ENCODE data around the gene EXOG. TPM values are rescaled to one million over a fixed set of nuclear protein-coding genes. Genes with fewer than 3 reads are reported as not detected.
"Not testable (repeated sequence)": the region's sequence is repeated elsewhere in the genome, so short reads cannot be mapped to it uniquely, and the experiment has no call there.

EXOG gene
- total and polyA plus RNA-seq, 2 experiments from 2014 or later: 5.0 to 7.0 TPM

DNA sequence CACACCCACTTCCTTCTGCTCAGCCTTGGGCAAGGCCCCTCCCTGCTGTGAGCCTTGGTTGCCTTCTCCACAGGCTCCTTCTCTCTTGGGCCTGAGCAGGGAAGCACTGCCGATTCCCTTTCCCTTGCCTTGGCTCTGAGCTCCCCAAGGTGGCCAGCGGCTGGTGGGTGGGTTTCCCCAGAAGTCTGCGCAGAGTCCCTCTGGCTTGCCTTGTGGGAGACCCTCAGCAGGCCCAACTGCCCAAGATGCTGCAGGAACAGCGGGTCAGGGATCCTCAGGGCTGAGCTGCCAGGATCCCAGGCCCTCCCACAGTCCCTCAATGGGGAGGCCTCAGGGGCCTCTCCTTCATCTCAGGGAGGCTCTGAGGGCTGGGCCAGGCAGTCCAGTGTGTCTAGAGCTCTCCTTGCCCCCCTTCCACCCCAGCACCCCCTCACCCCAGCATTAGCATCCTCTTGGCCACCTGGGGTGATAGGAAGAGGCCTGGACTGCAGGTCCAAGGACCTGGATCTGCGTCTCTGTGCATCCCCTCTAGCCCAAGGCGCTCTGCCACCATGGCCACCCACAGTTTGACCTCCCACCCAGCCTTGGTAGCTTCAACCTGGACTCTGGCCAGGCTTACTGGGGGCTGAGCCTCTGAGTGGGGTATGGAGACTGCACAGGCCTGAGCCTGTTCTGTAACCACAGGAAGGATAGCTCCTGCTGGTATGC, 68.6 kb downstream of the EXOG start:
- no peak overlapping the region for H3K4me3 ChIP-seq
- no peak overlapping the region for H3K27ac ChIP-seq
- H3K9me3 ChIP-seq (ENCODE audit: low read depth): no peaks in the 10 kb centered on the region
- DNase-seq (ENCODE audit: low read depth in 1 of 2, low spot score in 1 of 2): no peak
- H3K27me3 ChIP-seq: no peaks in the 10 kb centered on the region
- no peaks in the 10 kb centered on the region for H3K4me1 ChIP-seq (ENCODE audit: low read depth)
- TF ChIP-seq, protein P1, sequence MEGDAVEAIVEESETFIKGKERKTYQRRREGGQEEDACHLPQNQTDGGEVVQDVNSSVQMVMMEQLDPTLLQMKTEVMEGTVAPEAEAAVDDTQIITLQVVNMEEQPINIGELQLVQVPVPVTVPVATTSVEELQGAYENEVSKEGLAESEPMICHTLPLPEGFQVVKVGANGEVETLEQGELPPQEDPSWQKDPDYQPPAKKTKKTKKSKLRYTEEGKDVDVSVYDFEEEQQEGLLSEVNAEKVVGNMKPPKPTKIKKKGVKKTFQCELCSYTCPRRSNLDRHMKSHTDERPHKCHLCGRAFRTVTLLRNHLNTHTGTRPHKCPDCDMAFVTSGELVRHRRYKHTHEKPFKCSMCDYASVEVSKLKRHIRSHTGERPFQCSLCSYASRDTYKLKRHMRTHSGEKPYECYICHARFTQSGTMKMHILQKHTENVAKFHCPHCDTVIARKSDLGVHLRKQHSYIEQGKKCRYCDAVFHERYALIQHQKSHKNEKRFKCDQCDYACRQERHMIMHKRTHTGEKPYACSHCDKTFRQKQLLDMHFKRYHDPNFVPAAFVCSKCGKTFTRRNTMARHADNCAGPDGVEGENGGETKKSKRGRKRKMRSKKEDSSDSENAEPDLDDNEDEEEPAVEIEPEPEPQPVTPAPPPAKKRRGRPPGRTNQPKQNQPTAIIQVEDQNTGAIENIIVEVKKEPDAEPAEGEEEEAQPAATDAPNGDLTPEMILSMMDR (IDR thresholded peaks at IDR 0.05; ENCODE audit: low read depth, low read length): no peak
- no peaks in the 10 kb centered on the region for H3K36me3 ChIP-seq

- Histone ChIP-seq H3K27ac (no peak overlapping the region), H3K36me3 (no peaks in the 10 kb centered on the region), H3K9me3 (ENCODE audit: low read depth) (no peaks in the 10 kb centered on the region), H3K4me1 (ENCODE audit: low read depth) (no peaks in the 10 kb centered on the region), H3K4me3 (no peak overlapping the region), H3K27me3 (no peaks in the 10 kb centered on the region)
- no peak for DNase-seq (ENCODE audit: low read depth in 1 of 2, low spot score in 1 of 2)
- TF ChIP-seq, protein P1 (IDR thresholded peaks at IDR 0.05; ENCODE audit: low read depth, low read length): no peak
Observed at GRCh38 chr3:38565339-38566214, 69.4 kb downstream of the EXOG start.

GRCh38 chr3:38566215-38566528, 70.0 kb downstream of the EXOG start:
- Histone ChIP-seq H3K9me3 (ENCODE audit: low read depth) (no peaks in the 10 kb centered on the region), H3K27me3 (no peaks in the 10 kb centered on the region), H3K36me3 (no peaks in the 10 kb centered on the region), H3K4me3 (no peak overlapping the region), H3K27ac (no peak overlapping the region), H3K4me1 (ENCODE audit: low read depth) (no peaks in the 10 kb centered on the region)
- TF ChIP-seq, protein P1 (IDR thresholded peaks at IDR 0.05; ENCODE audit: low read depth, low read length): no peak
- no peak for DNase-seq (ENCODE audit: low read depth in 1 of 2, low spot score in 1 of 2)

DNA sequence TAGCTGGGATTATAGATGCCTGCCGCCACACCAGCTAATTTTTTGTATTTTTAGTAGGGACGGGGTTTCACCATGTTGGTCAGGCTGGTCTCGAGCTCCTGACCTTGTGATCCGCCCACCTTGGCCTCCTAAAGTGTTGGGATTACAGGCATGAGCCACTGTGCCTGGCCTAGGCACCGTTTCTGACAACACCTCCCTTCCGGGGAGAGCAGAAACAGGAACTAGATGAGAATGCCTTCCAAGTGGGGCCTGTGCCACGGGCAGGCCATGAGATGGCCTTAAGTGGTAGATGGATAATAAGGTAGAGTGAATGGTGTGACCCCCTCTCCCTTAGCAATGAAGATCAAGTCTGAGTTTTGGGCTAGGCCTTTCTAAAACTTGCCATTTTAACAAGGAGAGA, 70.7 kb downstream of the EXOG start:
- DNase-seq (ENCODE audit: low read depth in 1 of 2, low spot score in 1 of 2); H3K36me3 ChIP-seq; H3K27ac ChIP-seq: not testable (repeated sequence)

DNA sequence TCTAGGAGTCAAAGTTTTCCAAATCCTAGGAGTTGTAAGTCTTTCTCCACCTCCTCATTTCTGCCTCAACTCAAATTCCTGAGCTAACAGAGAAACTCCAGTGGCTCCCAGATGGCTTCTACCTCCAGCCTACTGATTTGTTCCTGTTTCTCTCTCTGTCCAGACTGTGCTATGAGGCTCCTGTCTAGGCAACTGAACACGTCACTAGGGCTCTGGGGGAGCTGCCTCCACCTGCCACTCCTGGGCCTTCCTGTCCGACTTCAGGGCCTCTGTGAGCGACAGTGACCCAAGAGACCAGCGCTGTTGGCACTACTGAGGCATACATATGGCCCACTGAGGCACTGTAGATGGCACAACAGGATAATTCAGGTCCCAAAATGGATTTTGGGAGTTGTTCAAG, 71.4 kb downstream of the EXOG start:
- DNase-seq (ENCODE audit: low read depth in 1 of 2, low spot score in 1 of 2): no peak
- Histone ChIP-seq H3K9me3 (ENCODE audit: low read depth) (no peaks in the 10 kb centered on the region), H3K4me1 (ENCODE audit: low read depth) (no peaks in the 10 kb centered on the region), H3K4me3 (no peak overlapping the region), H3K36me3 (no peaks in the 10 kb centered on the region), H3K27ac (no peak overlapping the region), H3K27me3 (no peaks in the 10 kb centered on the region)
- TF ChIP-seq, protein P1 (IDR thresholded peaks at IDR 0.05; ENCODE audit: low read depth, low read length): no peak

More for the DNA sequence above, 70.7 kb downstream of the EXOG start:
- not testable (repeated sequence) for H3K4me3 ChIP-seq; H3K9me3 ChIP-seq (ENCODE audit: low read depth); H3K27me3 ChIP-seq; H3K4me1 ChIP-seq (ENCODE audit: low read depth)

DNA sequence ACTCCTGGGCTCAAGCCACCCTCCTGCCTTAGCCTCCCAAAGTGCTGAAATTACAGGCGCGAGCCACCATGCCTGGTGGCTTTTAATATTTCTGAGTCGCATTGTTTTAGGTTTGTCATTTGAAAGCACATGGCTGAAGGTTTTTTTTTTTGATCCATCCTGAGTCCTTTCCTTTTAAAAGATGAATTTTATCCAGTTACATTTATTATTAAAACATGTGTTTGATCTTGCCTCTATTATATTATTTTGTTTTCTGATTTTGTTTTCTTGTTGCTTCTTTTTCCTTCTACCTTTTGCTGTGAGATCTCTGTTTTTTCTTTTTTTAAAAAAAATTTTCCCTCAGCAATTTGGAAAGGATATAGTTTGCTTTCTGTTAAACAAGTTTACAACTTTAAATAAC, 77.0 kb downstream of the EXOG start:
- no peak for DNase-seq (ENCODE audit: low read depth in 1 of 2, low spot score in 1 of 2)
- Histone ChIP-seq H3K36me3 (no peaks in the 10 kb centered on the region), H3K4me1 (ENCODE audit: low read depth) (peaks cover 6% of the 10 kb centered on the region), H3K27ac (no peak overlapping the region), H3K27me3 (peaks cover 2% of the 10 kb centered on the region), H3K4me3 (no peak overlapping the region), H3K9me3 (ENCODE audit: low read depth) (no peaks in the 10 kb centered on the region)
- TF ChIP-seq, protein P1 (IDR thresholded peaks at IDR 0.05; ENCODE audit: low read depth, low read length): no peak
